H1 (cell line): ENCODE data around the gene PSMD12. TPM values are rescaled to one million over a fixed set of nuclear protein-coding genes. Genes with fewer than 3 reads are reported as not detected.

Experiments
- CTCF ChIA-PET: fragments of 300-600 bp; sonication (Branson Sonifier 250); formaldehyde crosslinking; loops from one replicate; lab custom pipeline; 2021; ENCODE audit not compliant: partially characterized antibody; lab: Charles Lee
- POLR2A ChIA-PET: fragments of 300-600 bp; sonication (Branson Sonifier 250); formaldehyde crosslinking; loops from one replicate; lab custom pipeline; 2021; ENCODE audit warnings: inconsistent platforms; ENCODE audit not compliant: partially characterized antibody; lab: Charles Lee
- DNase-seq, 2 experiments: peaks; one replicate each; pipeline versions ENCODE4 v3.0.0 to v3.0.0-alpha.2; 2010 to 2022; ENCODE audit warnings: low spot score in 2 of 2, low read depth in 1 of 2, mixed read lengths in 1 of 2
- FAIRE-seq: peaks from 2 replicates; lab custom pipeline; 2011; peaks lifted over from hg19 to GRCh38; lab: Jason Lieb, UNC
- H2AFZ ChIP-seq: 2 replicates; pipeline ENCODE4 v1.8.1; 2012; ENCODE audit warnings: low read length, inconsistent platforms
- H2AK5ac ChIP-seq: 2 replicates; pipeline ENCODE4 v1.6.1; 2013; ENCODE audit warnings: low read depth, low read length
- H2BK120ac ChIP-seq: replicated peaks from 2 replicates; pipeline ENCODE3; 2013; ENCODE audit warnings: low read depth, low read length, inconsistent platforms
- H2BK12ac ChIP-seq: 2 replicates; pipeline ENCODE4 v1.6.1; 2013; ENCODE audit warnings: low read depth, low read length
- H2BK15ac ChIP-seq: 2 replicates; pipeline ENCODE4 v1.6.1; 2013; ENCODE audit warnings: low read length
- H2BK20ac ChIP-seq: 2 replicates; pipeline ENCODE4 v1.6.1; 2013; ENCODE audit warnings: low read length
- H2BK5ac ChIP-seq: 2 replicates; pipeline ENCODE4 v1.6.1; 2013; ENCODE audit warnings: low read depth, low read length
- H3K14ac ChIP-seq: 2 replicates; pipeline ENCODE4 v1.6.1; 2013; ENCODE audit warnings: inconsistent platforms; ENCODE audit not compliant: insufficient read length
- H3K18ac ChIP-seq: 2 replicates; pipeline ENCODE4 v1.6.1; 2013; ENCODE audit warnings: low read length; ENCODE audit errors: extremely low read depth
- H3K23ac ChIP-seq: 2 replicates; pipeline ENCODE4 v1.6.1; 2013; ENCODE audit warnings: inconsistent platforms; ENCODE audit not compliant: insufficient read length
- H3K23me2 ChIP-seq: 2 replicates; pipeline ENCODE4 v1.6.1; 2013; ENCODE audit warnings: low read depth, low read length
- H3K27ac ChIP-seq: 2 replicates; pipeline ENCODE4 v1.6.1; 2011; ENCODE audit warnings: low read depth, low read length, inconsistent platforms
- H3K27me3 ChIP-seq, 4 experiments: replicated peaks in 1 of 4; 1 replicate in 1 of 4; 2 replicates in 3 of 4; pipeline versions ENCODE4 v1.6.1 to v1.8.1; 2011 to 2013; ENCODE audit warnings: low read length in 3 of 4, mild to moderate bottlenecking in 3 of 4, inconsistent platforms in 2 of 4, mixed read lengths in 2 of 4, moderate library complexity in 1 of 4; ENCODE audit not compliant: control insufficient read depth in 3 of 4, insufficient read depth in 3 of 4; ENCODE audit errors: extremely low read depth in 1 of 4
- H3K36me3 ChIP-seq, 4 experiments: 2 replicates each; pipeline versions ENCODE4 v1.6.1 to v1.8.1; 2011 to 2013; ENCODE audit warnings: mild to moderate bottlenecking in 4 of 4, low read length in 3 of 4, moderate library complexity in 2 of 4, control low read depth in 1 of 4, inconsistent platforms in 1 of 4; ENCODE audit not compliant: insufficient read depth in 4 of 4, control insufficient read depth in 2 of 4
- H3K4ac ChIP-seq: replicated peaks from 2 replicates; pipeline ENCODE3; 2013; ENCODE audit warnings: low read length, low read depth, mixed read lengths, inconsistent platforms; ENCODE audit not compliant: insufficient read length
- H3K4me1 ChIP-seq, 4 experiments: replicated peaks in 1 of 4; 1 replicate in 1 of 4; 2 replicates in 3 of 4; pipeline versions ENCODE4 v1.6.1 to v1.8.1; 2011 to 2013; ENCODE audit warnings: low read length in 3 of 4, inconsistent platforms in 2 of 4, mixed read lengths in 1 of 4; ENCODE audit not compliant: insufficient read depth in 4 of 4, control insufficient read depth in 3 of 4
- H3K4me2 ChIP-seq, 2 experiments: 2 replicates each; pipeline versions ENCODE4 v1.6.1 to v1.8.1; 2011 to 2013; ENCODE audit warnings: low read depth in 2 of 2, low read length in 2 of 2, control low read depth in 1 of 2, inconsistent platforms in 1 of 2, mild to moderate bottlenecking in 1 of 2; ENCODE audit not compliant: insufficient read depth in 1 of 2
- H3K4me3 ChIP-seq, 4 experiments: fragments of 200-600, 300-600 bp in 1 of 4; sonication (generic), shearing (Covaris generic), sonication (Bioruptor Twin) in 1 of 4; 2 replicates each; pipeline versions ENCODE4 v1.5.1 to v1.8.1; 2011 to 2016; ENCODE audit warnings: low read length in 4 of 4, low read depth in 3 of 4, control low read depth in 2 of 4, inconsistent platforms in 2 of 4, mild to moderate bottlenecking in 2 of 4, mixed read lengths in 1 of 4, moderate library complexity in 1 of 4; ENCODE audit not compliant: insufficient read depth in 2 of 4; ENCODE audit errors: extremely low read depth in 1 of 4
- H3K56ac ChIP-seq: replicated peaks from 2 replicates; pipeline ENCODE3; 2013; ENCODE audit warnings: low read depth, mild to moderate bottlenecking, mixed read lengths, low read length, inconsistent platforms; ENCODE audit not compliant: insufficient read length
- H3K79me1 ChIP-seq: 2 replicates; pipeline ENCODE4 v1.6.1; 2013; ENCODE audit warnings: low read depth, low read length, control low read depth
- H3K79me2 ChIP-seq, 2 experiments: 2 replicates each; pipeline versions ENCODE4 v1.6.1 to v1.8.1; 2012 to 2013; ENCODE audit warnings: low read length in 2 of 2, mild to moderate bottlenecking in 2 of 2, inconsistent platforms in 1 of 2; ENCODE audit not compliant: insufficient read depth in 2 of 2, control insufficient read depth in 1 of 2
- H3K9ac ChIP-seq, 4 experiments: replicated peaks in 1 of 4; 1 replicate in 1 of 4; 2 replicates in 3 of 4; pipeline versions ENCODE4 v1.6.1 to v1.8.1; 2011 to 2013; ENCODE audit warnings: low read depth in 3 of 4, low read length in 3 of 4, control low read depth in 2 of 4, mild to moderate bottlenecking in 2 of 4, moderate library complexity in 2 of 4, inconsistent platforms in 1 of 4; ENCODE audit errors: extremely low read depth in 1 of 4
- H3K9me3 ChIP-seq, 2 experiments: 2 replicates each; pipeline versions ENCODE4 v1.6.1 to v1.8.1; 2012 to 2013; ENCODE audit warnings: mild to moderate bottlenecking in 2 of 2, moderate library complexity in 2 of 2, control low read depth in 1 of 2, inconsistent platforms in 1 of 2, low read depth in 1 of 2, low read length in 1 of 2, mixed read lengths in 1 of 2; ENCODE audit not compliant: insufficient read depth in 2 of 2
- H4K20me1 ChIP-seq, 2 experiments: replicated peaks in 1 of 2; 2 replicates each; pipeline versions ENCODE3 to v1.8.1; 2011 to 2013; ENCODE audit warnings: inconsistent platforms in 2 of 2, low read length in 2 of 2, mild to moderate bottlenecking in 1 of 2; ENCODE audit not compliant: insufficient read depth in 2 of 2, control insufficient read depth in 1 of 2
- H4K5ac ChIP-seq: 2 replicates; pipeline ENCODE4 v1.6.1; 2013; ENCODE audit warnings: low read length, low read depth, mixed read lengths, inconsistent platforms; ENCODE audit not compliant: insufficient read length
- H4K8ac ChIP-seq: 2 replicates; pipeline ENCODE4 v1.8.0; 2013; ENCODE audit warnings: mild to moderate bottlenecking, moderate library complexity, low read length, inconsistent platforms; ENCODE audit not compliant: insufficient read depth; ENCODE audit errors: extremely low read depth
- H4K91ac ChIP-seq: replicated peaks from 2 replicates; pipeline ENCODE3; 2013; ENCODE audit warnings: low read length, mixed read lengths, inconsistent platforms; ENCODE audit not compliant: insufficient read length
- RBBP5 ChIP-seq: IDR thresholded peaks from 2 replicates; pipeline ENCODE4 v1.7.1; 2012; ENCODE audit warnings: low read depth, mild to moderate bottlenecking, inconsistent platforms, low read length, moderate library complexity, borderline replicate concordance
- WGBS, 2 experiments: shearing (Covaris generic) in 1 of 2; methylation state at CpG; one replicate each; pipeline versions ENCODE4 v1.1.6 to v1.1.7; 2013 to 2015; ENCODE audit warnings: low lambda C conversion rate in 2 of 2, mixed read lengths in 2 of 2, inconsistent platforms in 1 of 2, low coverage in 1 of 2, missing lambda C conversion rate in 1 of 2; ENCODE audit not compliant: insufficient replicate concordance in 2 of 2, insufficient coverage in 1 of 2, insufficient read length in 1 of 2; ENCODE audit errors: extremely low coverage in 1 of 2, missing lambda C conversion rate in 1 of 2; 5-methylcytosine and 5-hydroxymethylcytosine counted together
- polyA plus RNA-seq, 7 experiments: library from polyadenylated mRNA; depleted of rRNA in 3 of 7; stranded (reverse) in 5 of 7; unstranded in 2 of 7; fragments of >200 nt in 5 of 7; fragments of 200-250 nt in 2 of 7; gene quantifications; 1 replicate in 5 of 7; 2 replicates in 1 of 7; 4 replicates in 1 of 7; pipeline versions ENCODE4 v1.2.1 to v1.2.3, GENCODE V29; 2011 to 2013; ENCODE audit warnings: missing spikeins in 2 of 7, mixed read lengths in 2 of 7
- total RNA-seq: library from RNA; stranded (reverse); fragmentation: NEBNext Ultra II Directional; extraction: Animal tissue kit (Norgen Biotek cat#: 25700); gene quantifications from 2 replicates; pipeline ENCODE4 v1.2.1, GENCODE V29; 2021

PSMD12 gene
- total and polyA plus RNA-seq, 2 of the 8 experiments (the other 6 are each of a cell fraction or from before 2014, with no cell fraction given), result 14.0 to 82.4 TPM

GRCh38 chr17:67390006-67390645 is 23.7 kb upstream of the PSMD12 start:
- H3K9ac ChIP-seq, result no peak overlapping the region
- H3K4me3 ChIP-seq, result no peak overlapping the region
- no peak overlapping the region for H3K4ac ChIP-seq
- H3K27ac ChIP-seq, result no peak overlapping the region
- no peak overlapping the region for H3K23ac ChIP-seq
- H4K91ac ChIP-seq, result no peak overlapping the region
- H3K79me2 ChIP-seq, result peaks cover 4 to 85% of the 10 kb centered on the region in 2 experiments; a peak in 3 of 4 replicates
- no peak overlapping the region for H4K5ac ChIP-seq
- no peak overlapping the region for H3K18ac ChIP-seq
- ChIA-PET CTCF (interaction anchor here (0.6 to 7.1 kb wide), 9 partner anchors 15 to 410 kb away, joined by 3 to 63 read pairs (median 6); no protein-coding TSS in a partner anchor), POLR2A (no interaction called here)
- H2BK120ac ChIP-seq, result no peak overlapping the region
- no peak overlapping the region for H4K8ac ChIP-seq
- FAIRE-seq (no peak), DNase-seq (no peak)
- H2BK12ac ChIP-seq, result no peak overlapping the region
- H3K9me3 ChIP-seq, result peaks cover 0 to 2% of the 10 kb centered on the region in 2 experiments; a peak in 1 of 4 replicates
- WGBS, 2 experiments, result 98% methylated on average over 6 of the region's 6 CpGs; no CpG with 5 or more reads in 1 of the 2 experiments
- H2AFZ ChIP-seq, result no peak overlapping the region
- no peak for TF ChIP-seq RBBP5
- no peak overlapping the region for H2BK20ac ChIP-seq
- H2BK5ac ChIP-seq, result no peak overlapping the region
- no peak overlapping the region for H3K4me2 ChIP-seq
- H2AK5ac ChIP-seq, result no peak overlapping the region
- H3K27me3 ChIP-seq, result no peaks in the 10 kb centered on the region
- H3K79me1 ChIP-seq, result no peaks in the 10 kb centered on the region; the same call in none of the 2 replicates
- H3K4me1 ChIP-seq, result no peaks in the 10 kb centered on the region; a peak in 3 of 7 replicates
- H3K36me3 ChIP-seq, result 0 out of 8 replicates have a peak, but pooled peaks cover 0 to 2% (median 0%) of the 10 kb centered on the region in 4 experiments
- H4K20me1 ChIP-seq, result no peaks in the 10 kb centered on the region
- no peak overlapping the region for H3K56ac ChIP-seq
- H2BK15ac ChIP-seq, result no peak overlapping the region
- no peaks in the 10 kb centered on the region for H3K23me2 ChIP-seq
- no peak overlapping the region for H3K14ac ChIP-seq
